Measurements from ENCODE around the gene BET1L. TPM values are rescaled to one million over a fixed set of nuclear protein-coding genes. Genes with fewer than 3 reads are reported as not detected.
"Not testable (repeated sequence)": the region's sequence is repeated elsewhere in the genome, so short reads cannot be mapped to it uniquely, and the experiment has no call there.

The BET1L gene
- total RNA-seq, 1 donor from 2014 or later = 73.2 TPM

DNA sequence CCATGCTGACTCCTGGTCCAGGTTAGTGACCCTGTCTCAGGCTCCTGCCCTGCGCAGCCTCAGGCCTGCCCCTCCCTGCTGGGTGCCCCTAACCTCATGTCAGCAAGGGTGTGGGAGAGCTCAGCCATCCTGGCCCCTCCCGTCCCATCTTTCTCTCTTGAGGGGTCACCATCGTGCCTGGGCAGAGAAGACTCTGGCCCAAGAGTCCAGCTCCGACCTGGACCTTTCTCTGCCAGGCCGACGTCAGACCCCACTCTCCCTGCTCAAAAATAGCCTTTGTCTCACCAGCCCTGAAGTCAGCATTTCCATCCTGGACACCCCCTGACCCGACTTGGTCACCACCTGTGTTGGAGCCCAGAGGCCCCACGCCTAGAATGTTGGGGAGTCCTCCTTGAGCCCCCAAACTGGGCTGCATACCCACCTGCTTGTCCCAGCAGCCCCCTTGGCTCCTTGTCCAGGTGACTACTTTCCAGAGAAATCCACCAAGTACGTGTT, 9.4 kb downstream of the BET1L start:
- Histone ChIP-seq H3K4me2 (ENCODE audit: low read length) (no peak overlapping the region), H3K79me2 (ENCODE audit: insufficient read depth, low read length) (peaks cover 4% of the 10 kb centered on the region), H3K9ac (ENCODE audit: low read length) (no peak overlapping the region), H3K27ac (ENCODE audit: low read depth, low read length) (no peak overlapping the region), H4K20me1 (ENCODE audit: insufficient read depth, low read length) (peaks cover 33% of the 10 kb centered on the region), H2AFZ (ENCODE audit: low read depth, low read length) (no peak overlapping the region), H3K4me1 (ENCODE audit: insufficient read depth, low read length) (no peaks in the 10 kb centered on the region), H3K36me3 (ENCODE audit: insufficient read depth, low read length) (no peaks in the 10 kb centered on the region), H3K9me3 (ENCODE audit: insufficient read depth, low read depth, low read length) (no peaks in the 10 kb centered on the region), H3K27me3 (ENCODE audit: insufficient read depth, low read length) (no peaks in the 10 kb centered on the region), H3K4me3 (ENCODE audit: insufficient read depth, low read depth, low read length) (no peak overlapping the region)
- TF ChIP-seq EZH2 (IDR thresholded peaks at IDR 0.05; ENCODE audit: insufficient read depth, low read length) = no peak
- TF ChIP-seq, protein P1, sequence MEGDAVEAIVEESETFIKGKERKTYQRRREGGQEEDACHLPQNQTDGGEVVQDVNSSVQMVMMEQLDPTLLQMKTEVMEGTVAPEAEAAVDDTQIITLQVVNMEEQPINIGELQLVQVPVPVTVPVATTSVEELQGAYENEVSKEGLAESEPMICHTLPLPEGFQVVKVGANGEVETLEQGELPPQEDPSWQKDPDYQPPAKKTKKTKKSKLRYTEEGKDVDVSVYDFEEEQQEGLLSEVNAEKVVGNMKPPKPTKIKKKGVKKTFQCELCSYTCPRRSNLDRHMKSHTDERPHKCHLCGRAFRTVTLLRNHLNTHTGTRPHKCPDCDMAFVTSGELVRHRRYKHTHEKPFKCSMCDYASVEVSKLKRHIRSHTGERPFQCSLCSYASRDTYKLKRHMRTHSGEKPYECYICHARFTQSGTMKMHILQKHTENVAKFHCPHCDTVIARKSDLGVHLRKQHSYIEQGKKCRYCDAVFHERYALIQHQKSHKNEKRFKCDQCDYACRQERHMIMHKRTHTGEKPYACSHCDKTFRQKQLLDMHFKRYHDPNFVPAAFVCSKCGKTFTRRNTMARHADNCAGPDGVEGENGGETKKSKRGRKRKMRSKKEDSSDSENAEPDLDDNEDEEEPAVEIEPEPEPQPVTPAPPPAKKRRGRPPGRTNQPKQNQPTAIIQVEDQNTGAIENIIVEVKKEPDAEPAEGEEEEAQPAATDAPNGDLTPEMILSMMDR (IDR thresholded peaks at IDR 0.05; ENCODE audit: insufficient read depth, low read depth, low read length) = no peak
- Mint-ChIP-seq H3K4me1 (ENCODE audit: low read depth, unreplicated experiment) (peaks cover 7% of the 10 kb centered on the region), H3K27me3 (ENCODE audit: low read depth, unreplicated experiment) (peaks cover 3% of the 10 kb centered on the region), H3K27ac (ENCODE audit: unreplicated experiment) (no peak overlapping the region), H3K4me3 (ENCODE audit: unreplicated experiment) (peak overlapping the region; percentile 60), H3K9me3 (ENCODE audit: unreplicated experiment) (no peaks in the 10 kb centered on the region), H3K36me3 (ENCODE audit: low read depth, unreplicated experiment) (peaks cover 5% of the 10 kb centered on the region)
- no peak for DNase-seq (ENCODE audit: low read depth)
- FAIRE-seq = no peak

DNA sequence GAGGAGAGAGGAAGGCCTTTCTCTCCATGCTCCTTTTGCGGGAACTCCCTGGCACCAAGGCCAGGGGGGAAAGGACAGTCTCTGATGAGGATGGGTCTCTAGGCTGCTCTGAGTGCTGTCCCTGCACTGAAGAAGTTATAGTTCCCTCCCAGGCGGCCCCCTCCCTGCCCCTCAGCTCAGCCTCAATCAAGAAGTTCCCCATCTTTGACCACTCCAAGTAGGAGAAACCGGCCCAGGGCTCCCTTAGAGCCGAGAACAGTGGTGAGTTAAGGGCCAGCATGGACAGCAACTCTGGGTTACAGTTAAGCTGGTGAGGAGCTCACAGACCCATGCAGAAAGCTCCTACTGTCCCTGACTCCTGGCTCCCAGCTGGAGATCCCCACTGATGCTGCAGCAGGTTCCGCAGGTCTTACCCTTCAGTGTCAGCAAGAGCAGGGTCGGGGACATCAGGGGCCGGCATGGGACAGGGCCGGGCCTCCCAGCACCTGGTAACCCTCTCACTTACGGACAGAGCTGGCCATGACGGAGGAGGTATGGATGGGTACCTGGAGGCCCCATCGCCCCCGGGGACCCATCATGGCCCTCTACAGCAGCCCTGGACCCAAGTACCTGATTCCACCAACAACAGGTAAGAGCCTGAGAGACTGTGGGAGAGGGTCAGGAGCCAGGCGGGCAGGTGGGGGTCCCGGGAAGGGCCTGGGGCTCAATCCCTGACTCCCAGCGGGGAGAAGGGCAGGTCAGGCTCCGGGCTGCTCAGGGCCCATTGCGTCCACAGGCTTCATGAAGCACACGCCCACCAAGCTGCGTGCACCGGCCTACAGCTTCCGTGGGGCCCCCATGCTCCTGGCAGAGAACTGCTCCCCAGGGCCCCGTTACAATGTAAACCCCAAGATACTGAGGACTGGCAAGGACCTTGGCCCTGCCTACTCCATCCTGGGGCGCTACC, 10.1 kb downstream of the BET1L start:
- Histone ChIP-seq H3K9me3 (ENCODE audit: insufficient read depth, low read depth, low read length) (no peaks in the 10 kb centered on the region), H2AFZ (ENCODE audit: low read depth, low read length) (no peak overlapping the region), H3K4me1 (ENCODE audit: insufficient read depth, low read length) (no peaks in the 10 kb centered on the region), H3K27me3 (ENCODE audit: insufficient read depth, low read length) (no peaks in the 10 kb centered on the region), H3K4me3 (ENCODE audit: insufficient read depth, low read depth, low read length) (no peak overlapping the region), H3K27ac (ENCODE audit: low read depth, low read length) (no peak overlapping the region), H3K9ac (ENCODE audit: low read length) (no peak overlapping the region), H4K20me1 (ENCODE audit: insufficient read depth, low read length) (peaks cover 25% of the 10 kb centered on the region), H3K79me2 (ENCODE audit: insufficient read depth, low read length) (no peaks in the 10 kb centered on the region), H3K36me3 (ENCODE audit: insufficient read depth, low read length) (no peaks in the 10 kb centered on the region), H3K4me2 (ENCODE audit: low read length) (no peak overlapping the region)
- H3K9me3 Mint-ChIP-seq (ENCODE audit: unreplicated experiment) = no peaks in the 10 kb centered on the region
- no peak overlapping the region for H3K4me3 Mint-ChIP-seq (ENCODE audit: unreplicated experiment)
- DNase-seq (ENCODE audit: low read depth) (no peak), FAIRE-seq (no peak)
- H3K27ac Mint-ChIP-seq (ENCODE audit: unreplicated experiment) = no peak overlapping the region
- H3K36me3 Mint-ChIP-seq (ENCODE audit: low read depth, unreplicated experiment) = no peaks in the 10 kb centered on the region
- peaks cover 3% of the 10 kb centered on the region for H3K27me3 Mint-ChIP-seq (ENCODE audit: low read depth, unreplicated experiment)
- TF ChIP-seq EZH2 (IDR thresholded peaks at IDR 0.05; ENCODE audit: insufficient read depth, low read length) = no peak
- no peaks in the 10 kb centered on the region for H3K4me1 Mint-ChIP-seq (ENCODE audit: low read depth, unreplicated experiment)

DNA sequence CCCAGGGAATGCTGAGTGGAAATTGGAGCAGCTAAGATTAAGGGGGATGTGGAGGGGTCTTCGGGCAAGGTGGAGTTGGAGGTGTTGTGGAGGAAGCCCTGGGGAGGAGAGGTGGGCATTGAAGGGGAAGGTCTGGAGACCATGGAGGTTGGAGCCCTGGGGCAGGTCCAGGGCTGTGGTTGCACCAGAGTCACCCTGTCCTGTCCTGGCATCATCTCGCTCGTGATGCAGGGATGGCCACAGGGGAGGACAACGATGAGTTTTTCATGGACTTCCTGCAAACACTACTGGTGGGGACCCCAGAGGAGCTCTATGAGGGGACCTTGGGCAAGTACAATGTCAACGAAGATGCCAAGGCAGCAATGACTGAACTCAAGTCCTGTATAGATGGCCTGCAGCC, 13.7 kb downstream of the BET1L start:
- H3K27ac Mint-ChIP-seq (ENCODE audit: unreplicated experiment); H4K20me1 ChIP-seq (ENCODE audit: insufficient read depth, low read length); H3K9me3 ChIP-seq (ENCODE audit: insufficient read depth, low read depth, low read length); DNase-seq (ENCODE audit: low read depth); H3K27me3 ChIP-seq (ENCODE audit: insufficient read depth, low read length); FAIRE-seq; H3K36me3 ChIP-seq (ENCODE audit: insufficient read depth, low read length); H3K4me2 ChIP-seq (ENCODE audit: low read length); H3K4me3 Mint-ChIP-seq (ENCODE audit: unreplicated experiment); H3K4me1 Mint-ChIP-seq (ENCODE audit: low read depth, unreplicated experiment); H3K4me3 ChIP-seq (ENCODE audit: insufficient read depth, low read depth, low read length); H3K36me3 Mint-ChIP-seq (ENCODE audit: low read depth, unreplicated experiment); H2AFZ ChIP-seq (ENCODE audit: low read depth, low read length); H3K27me3 Mint-ChIP-seq (ENCODE audit: low read depth, unreplicated experiment); H3K27ac ChIP-seq (ENCODE audit: low read depth, low read length); H3K79me2 ChIP-seq (ENCODE audit: insufficient read depth, low read length); H3K9me3 Mint-ChIP-seq (ENCODE audit: unreplicated experiment); H3K4me1 ChIP-seq (ENCODE audit: insufficient read depth, low read length); H3K9ac ChIP-seq (ENCODE audit: low read length): not testable (repeated sequence)

DNA sequence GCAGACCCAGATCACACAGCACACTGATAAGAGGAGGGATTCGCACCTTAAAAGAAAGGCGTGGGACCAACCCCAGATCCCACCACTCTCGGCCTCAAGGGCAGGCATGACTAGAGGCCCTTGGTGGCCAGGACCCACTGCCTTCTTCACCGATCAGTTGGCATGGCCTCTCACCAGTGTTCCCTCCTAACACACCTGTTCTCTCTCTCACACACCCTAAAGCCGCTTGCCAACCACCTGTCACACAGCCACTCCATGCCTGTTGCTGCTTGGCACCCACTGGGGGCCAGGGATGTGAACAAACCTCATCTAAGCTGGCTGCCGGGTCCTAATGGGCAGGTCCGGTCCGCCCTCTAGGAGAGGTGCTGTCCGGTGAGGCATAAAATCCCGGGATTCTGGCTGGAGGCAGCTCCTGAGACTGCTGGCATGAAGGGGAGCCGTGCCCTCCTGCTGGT, 14.5 kb downstream of the BET1L start, which contains the start of gene SCGB1C1:
Gene SCGB1C1, plus strand, starts transcription at position 405 of the 455 bp plus-strand sequence. Its CDS starts 22 bp downstream, at position 427.
- H4K20me1 ChIP-seq (ENCODE audit: insufficient read depth, low read length); H3K4me1 Mint-ChIP-seq (ENCODE audit: low read depth, unreplicated experiment); H3K9ac ChIP-seq (ENCODE audit: low read length); H3K36me3 Mint-ChIP-seq (ENCODE audit: low read depth, unreplicated experiment); H3K27ac ChIP-seq (ENCODE audit: low read depth, low read length); H2AFZ ChIP-seq (ENCODE audit: low read depth, low read length); H3K9me3 Mint-ChIP-seq (ENCODE audit: unreplicated experiment); H3K9me3 ChIP-seq (ENCODE audit: insufficient read depth, low read depth, low read length); H3K4me3 Mint-ChIP-seq (ENCODE audit: unreplicated experiment); H3K27me3 ChIP-seq (ENCODE audit: insufficient read depth, low read length); H3K4me2 ChIP-seq (ENCODE audit: low read length); H3K4me3 ChIP-seq (ENCODE audit: insufficient read depth, low read depth, low read length); FAIRE-seq; H3K4me1 ChIP-seq (ENCODE audit: insufficient read depth, low read length); H3K27me3 Mint-ChIP-seq (ENCODE audit: low read depth, unreplicated experiment); H3K36me3 ChIP-seq (ENCODE audit: insufficient read depth, low read length); DNase-seq (ENCODE audit: low read depth); H3K79me2 ChIP-seq (ENCODE audit: insufficient read depth, low read length): not testable (repeated sequence)
- peak within 1 kb of the TSS; percentile 58 for H3K27ac Mint-ChIP-seq (ENCODE audit: unreplicated experiment)

Measured in astrocyte (in vitro differentiated cells and primary cell).